ENCODE results near the gene ZNF346. TPM values are rescaled to one million over a fixed set of nuclear protein-coding genes. Genes with fewer than 3 reads are reported as not detected.
A peak's percentile ranks its signal among the peaks of the same experiment; 100 is the strongest.

The ZNF346 gene
- total RNA-seq, 1 experiment from 2014 or later: 18.4 TPM

GRCh38 chr5:177117441-177118045, 95.0 kb downstream of the ZNF346 start (continued):
- no peak for TF ChIP-seq MLX (CRISPR knock-in tag; IDR thresholded peaks at IDR 0.05)
- no peak for TF ChIP-seq ESRRA (CRISPR knock-in tag; IDR thresholded peaks at IDR 0.05; ENCODE audit: borderline replicate concordance)
- TF ChIP-seq MAX (CRISPR knock-in tag; IDR thresholded peaks at IDR 0.05): no peak

- TF ChIP-seq CREB1 (CRISPR knock-in tag; IDR thresholded peaks at IDR 0.05): no peak
- TF ChIP-seq ZNF512 (CRISPR knock-in tag; IDR thresholded peaks at IDR 0.05; ENCODE audit: borderline replicate concordance): no peak
- POLR2A ChIA-PET: no interaction called here
- Mint-ChIP-seq H3K4me1 (peaks cover 11% of the 10 kb centered on the region), H3K36me3 (no peaks in the 10 kb centered on the region), H3K27ac (0 out of 2 replicates have a peak overlapping the region, but pooled peaks have one; percentile 13), H3K27me3 (ENCODE audit: low read depth) (peaks cover 12% of the 10 kb centered on the region; the same call in 1 of the 2 replicates), H3K9me3 (peaks cover 6% of the 10 kb centered on the region), H3K4me3 (no peak overlapping the region)
- DNase-seq (ENCODE audit: low spot score): no peak
- ATAC-seq: no peak
- CTCF ChIA-PET: interaction anchor here (0.9 to 1.3 kb wide), 2 partner anchors 9 to 10 kb away, joined by 3 read pairs; no protein-coding TSS in a partner anchor
Measured at GRCh38 chr5:177122566-177122965, 100.1 kb downstream of the ZNF346 start.

GRCh38 chr5:177123789-177124485, 101.4 kb downstream of the ZNF346 start:
- H3K9me3 Mint-ChIP-seq: peaks cover 6% of the 10 kb centered on the region
- no peaks in the 10 kb centered on the region for H3K36me3 Mint-ChIP-seq
- DNase-seq (ENCODE audit: low spot score) (no peak), ATAC-seq (peak; percentile 43)
- ChIA-PET CTCF (interaction anchor here (0.9 to 2.8 kb wide), 5 partner anchors 10 to 186 kb away, joined by 3 to 25 read pairs (median 11); partner anchors contain the start of gene FGFR4), POLR2A (interaction anchor here (0.8 to 1.0 kb wide), 2 partner anchors 9 to 23 kb away, joined by 3 read pairs; partner anchors contain the start of gene NSD1)
- no peak for TF ChIP-seq MAX (CRISPR knock-in tag; IDR thresholded peaks at IDR 0.05)
- no peak for TF ChIP-seq ZNF532 (CRISPR knock-in tag; IDR thresholded peaks at IDR 0.05; ENCODE audit: borderline replicate concordance)
- TF ChIP-seq NFE2L1 (CRISPR knock-in tag; IDR thresholded peaks at IDR 0.05): no peak
- TF ChIP-seq ZNF671 (CRISPR knock-in tag; IDR thresholded peaks at IDR 0.05): no peak
- no peak for TF ChIP-seq ZNF219 (CRISPR knock-in tag; IDR thresholded peaks at IDR 0.05; ENCODE audit: borderline replicate concordance)
- no peak for TF ChIP-seq TP53 (CRISPR knock-in tag; IDR thresholded peaks at IDR 0.05)
- no peak for TF ChIP-seq IRF1 (CRISPR knock-in tag; IDR thresholded peaks at IDR 0.05)
- no peak for TF ChIP-seq SMAD3 (CRISPR knock-in tag; IDR thresholded peaks at IDR 0.05; ENCODE audit: borderline replicate concordance)
- no peak for TF ChIP-seq USF2 (CRISPR knock-in tag; IDR thresholded peaks at IDR 0.05)
- TF ChIP-seq ERG (CRISPR knock-in tag; IDR thresholded peaks at IDR 0.05): no peak
- TF ChIP-seq GABPB1 (CRISPR knock-in tag; IDR thresholded peaks at IDR 0.05): no peak
- H3K27me3 Mint-ChIP-seq (ENCODE audit: low read depth): peaks cover 8% of the 10 kb centered on the region; the same call in 1 of the 2 replicates
- no peak overlapping the region for H3K4me3 Mint-ChIP-seq
- H3K27ac Mint-ChIP-seq: no peak overlapping the region
- peaks cover 11% of the 10 kb centered on the region for H3K4me1 Mint-ChIP-seq

Data from WTC11 (cell line).